Measurements from ENCODE around the gene HDAC5.
"Not testable (repeated sequence)": the region's sequence is repeated elsewhere in the genome, so short reads cannot be mapped to it uniquely, and the experiment has no call there.

Gene HDAC5

GRCh38 chr17:44062871-44063270, 60.6 kb downstream of the HDAC5 start:
- DNase-seq (ENCODE audit: low read depth, low spot score) = no peak
- Histone ChIP-seq H3K36me3 (ENCODE audit: insufficient read depth, insufficient read length, low read length) (peaks cover 62% of the 10 kb centered on the region), H3K9me3 (ENCODE audit: insufficient read depth, low read length) (no peaks in the 10 kb centered on the region), H3K4me1 (ENCODE audit: insufficient read depth, insufficient read length) (peaks cover 4% of the 10 kb centered on the region), H3K4me3 (ENCODE audit: insufficient read length, low read depth) (no peak overlapping the region), H3K27me3 (ENCODE audit: insufficient read depth, insufficient read length) (no peaks in the 10 kb centered on the region), H3K9ac (ENCODE audit: insufficient read length, low read depth) (peak overlapping the region; percentile 23)
- TF ChIP-seq YY1 (IDR thresholded peaks at IDR 0.05; ENCODE audit: insufficient read depth, insufficient read length) (no peak), ZNF274 (IDR thresholded peaks at IDR 0.05; ENCODE audit: low read depth, low read length) (no peak), SUZ12 (IDR thresholded peaks at IDR 0.05; ENCODE audit: extremely low read depth, insufficient read depth, insufficient read length) (no peak)

GRCh38 chr17:44061446-44061845, 62.0 kb downstream of the HDAC5 start:
- H3K27me3 ChIP-seq (ENCODE audit: insufficient read depth, insufficient read length) = no peaks in the 10 kb centered on the region
- no peaks in the 10 kb centered on the region for H3K9me3 ChIP-seq (ENCODE audit: insufficient read depth, low read length)
- peaks cover 4% of the 10 kb centered on the region for H3K4me1 ChIP-seq (ENCODE audit: insufficient read depth, insufficient read length)
- H3K9ac ChIP-seq (ENCODE audit: insufficient read length, low read depth) = no peak overlapping the region
- H3K4me3 ChIP-seq (ENCODE audit: insufficient read length, low read depth) = no peak overlapping the region
- TF ChIP-seq ZNF274 (IDR thresholded peaks at IDR 0.05; ENCODE audit: low read depth, low read length) (no peak), SUZ12 (IDR thresholded peaks at IDR 0.05; ENCODE audit: extremely low read depth, insufficient read depth, insufficient read length) (no peak), YY1 (IDR thresholded peaks at IDR 0.05; ENCODE audit: insufficient read depth, insufficient read length) (no peak)
- H3K36me3 ChIP-seq (ENCODE audit: insufficient read depth, insufficient read length, low read length) = peaks cover 72% of the 10 kb centered on the region
- no peak for DNase-seq (ENCODE audit: low read depth, low spot score)

DNA sequence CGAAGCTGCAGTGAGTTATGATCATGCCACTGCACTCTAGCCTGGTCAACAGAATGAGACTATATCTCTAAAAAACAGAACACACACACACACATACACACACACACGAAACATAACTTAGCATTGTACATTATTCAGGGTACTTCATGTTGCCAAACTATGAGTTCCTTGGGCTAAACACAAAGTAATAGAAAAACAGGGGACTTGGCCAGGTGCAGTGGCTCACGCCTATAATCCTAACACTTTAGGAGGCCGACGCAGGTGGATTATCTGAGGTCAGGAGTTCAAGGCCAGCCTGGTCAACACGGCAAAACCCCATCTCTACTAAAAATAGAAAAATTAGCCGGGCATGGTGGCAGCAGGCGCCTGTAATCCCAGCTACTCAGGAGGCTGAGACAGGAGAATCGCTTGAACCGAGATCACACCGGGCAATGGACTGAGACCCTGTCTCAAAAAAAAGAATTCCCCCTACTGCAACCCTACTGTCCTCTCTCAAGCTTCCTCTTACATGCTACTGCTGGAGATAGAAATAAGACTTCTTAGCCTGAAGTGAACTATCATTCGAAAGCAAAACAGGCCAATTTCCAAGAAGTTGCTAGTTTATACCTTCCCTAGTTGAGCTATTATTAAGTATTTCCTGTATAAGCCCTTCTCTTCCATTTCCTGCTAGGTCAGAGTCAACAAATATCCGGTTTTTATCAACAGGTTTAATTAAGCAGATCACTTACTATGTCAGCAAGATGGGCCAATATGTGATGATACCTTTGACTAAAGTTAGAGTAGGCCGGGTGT, 64.1 kb downstream of the HDAC5 start:
- Histone ChIP-seq H3K36me3 (ENCODE audit: insufficient read depth, insufficient read length, low read length) (peaks cover 76% of the 10 kb centered on the region), H3K4me1 (ENCODE audit: insufficient read depth, insufficient read length) (peaks cover 4% of the 10 kb centered on the region), H3K9me3 (ENCODE audit: insufficient read depth, low read length) (no peaks in the 10 kb centered on the region), H3K4me3 (ENCODE audit: insufficient read length, low read depth) (no peak overlapping the region), H3K27me3 (ENCODE audit: insufficient read depth, insufficient read length) (no peaks in the 10 kb centered on the region), H3K9ac (ENCODE audit: insufficient read length, low read depth) (no peak overlapping the region)
- no peak for TF ChIP-seq ZNF274 (IDR thresholded peaks at IDR 0.05; ENCODE audit: low read depth, low read length)
- no peak for TF ChIP-seq YY1 (IDR thresholded peaks at IDR 0.05; ENCODE audit: insufficient read depth, insufficient read length)
- no peak for TF ChIP-seq SUZ12 (IDR thresholded peaks at IDR 0.05; ENCODE audit: extremely low read depth, insufficient read depth, insufficient read length)
- no peak for DNase-seq (ENCODE audit: low read depth, low spot score)

- Histone ChIP-seq H3K27me3 (ENCODE audit: insufficient read depth, insufficient read length) (no peaks in the 10 kb centered on the region), H3K4me1 (ENCODE audit: insufficient read depth, insufficient read length) (no peaks in the 10 kb centered on the region), H3K36me3 (ENCODE audit: insufficient read depth, insufficient read length, low read length) (peaks cover 80% of the 10 kb centered on the region), H3K4me3 (ENCODE audit: insufficient read length, low read depth) (no peak overlapping the region), H3K9ac (ENCODE audit: insufficient read length, low read depth) (no peak overlapping the region), H3K9me3 (ENCODE audit: insufficient read depth, low read length) (no peaks in the 10 kb centered on the region)
- TF ChIP-seq SUZ12 (IDR thresholded peaks at IDR 0.05; ENCODE audit: extremely low read depth, insufficient read depth, insufficient read length) (no peak), ZNF274 (IDR thresholded peaks at IDR 0.05; ENCODE audit: low read depth, low read length) (no peak), YY1 (IDR thresholded peaks at IDR 0.05; ENCODE audit: insufficient read depth, insufficient read length) (no peak)
- DNase-seq (ENCODE audit: low read depth, low spot score) = no peak
These were observed 70.1 kb downstream of the HDAC5 start for GRCh38 chr17:44053125-44053872.

DNA sequence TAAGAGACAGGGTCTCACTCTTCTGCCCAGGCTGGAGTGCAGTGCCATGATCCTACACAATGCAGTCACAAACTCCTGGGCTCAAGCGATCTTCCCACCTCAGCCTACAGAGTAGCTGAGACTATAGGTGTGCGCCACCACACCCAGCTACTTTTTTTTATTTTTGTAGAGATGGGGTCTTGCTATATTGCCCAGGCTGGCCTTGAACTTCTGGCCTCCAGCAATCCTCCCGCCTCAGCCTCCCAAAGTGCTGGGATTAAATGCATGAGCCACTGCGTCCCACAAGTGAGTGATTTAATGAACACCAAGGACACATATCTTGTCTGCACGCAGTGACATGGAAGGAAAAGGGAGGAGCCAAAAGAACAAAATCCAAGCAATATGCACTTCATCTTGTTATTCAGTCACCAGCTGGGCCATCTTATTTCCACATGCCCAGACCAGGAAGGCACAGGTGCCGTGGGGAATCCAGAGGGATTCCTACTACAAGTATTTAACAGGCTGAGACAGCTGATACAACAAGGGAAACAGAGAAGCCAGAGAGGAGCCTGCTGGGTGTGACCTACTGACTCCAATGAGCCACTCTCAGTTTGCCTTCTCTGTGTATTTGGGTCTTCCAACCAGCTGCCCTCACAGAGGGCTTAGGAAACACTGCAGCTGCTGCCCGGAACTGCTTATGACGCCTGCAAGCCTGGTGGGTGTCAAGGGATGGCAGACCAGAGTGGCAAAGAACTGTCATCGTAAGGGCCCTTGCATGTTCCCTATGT, 74.0 kb downstream of the HDAC5 start:
- Histone ChIP-seq H3K27me3 (ENCODE audit: insufficient read depth, insufficient read length) (no peaks in the 10 kb centered on the region), H3K4me3 (ENCODE audit: insufficient read length, low read depth) (no peak overlapping the region), H3K4me1 (ENCODE audit: insufficient read depth, insufficient read length) (no peaks in the 10 kb centered on the region), H3K36me3 (ENCODE audit: insufficient read depth, insufficient read length, low read length) (peaks cover 80% of the 10 kb centered on the region), H3K9me3 (ENCODE audit: insufficient read depth, low read length) (no peaks in the 10 kb centered on the region), H3K9ac (ENCODE audit: insufficient read length, low read depth) (no peak overlapping the region)
- no peak for TF ChIP-seq YY1 (IDR thresholded peaks at IDR 0.05; ENCODE audit: insufficient read depth, insufficient read length)
- no peak for TF ChIP-seq SUZ12 (IDR thresholded peaks at IDR 0.05; ENCODE audit: extremely low read depth, insufficient read depth, insufficient read length)
- no peak for TF ChIP-seq ZNF274 (IDR thresholded peaks at IDR 0.05; ENCODE audit: low read depth, low read length)
- DNase-seq (ENCODE audit: low read depth, low spot score) = no peak

- H3K27me3 ChIP-seq (ENCODE audit: insufficient read depth, insufficient read length); H3K4me3 ChIP-seq (ENCODE audit: insufficient read length, low read depth); DNase-seq (ENCODE audit: low read depth, low spot score); H3K9ac ChIP-seq (ENCODE audit: insufficient read length, low read depth); H3K9me3 ChIP-seq (ENCODE audit: insufficient read depth, low read length); H3K4me1 ChIP-seq (ENCODE audit: insufficient read depth, insufficient read length): not testable (repeated sequence)
- peaks cover 63% of the 10 kb centered on the region for H3K36me3 ChIP-seq (ENCODE audit: insufficient read depth, insufficient read length, low read length)
These were observed 76.5 kb downstream of the HDAC5 start for GRCh38 chr17:44046893-44047292.

DNA sequence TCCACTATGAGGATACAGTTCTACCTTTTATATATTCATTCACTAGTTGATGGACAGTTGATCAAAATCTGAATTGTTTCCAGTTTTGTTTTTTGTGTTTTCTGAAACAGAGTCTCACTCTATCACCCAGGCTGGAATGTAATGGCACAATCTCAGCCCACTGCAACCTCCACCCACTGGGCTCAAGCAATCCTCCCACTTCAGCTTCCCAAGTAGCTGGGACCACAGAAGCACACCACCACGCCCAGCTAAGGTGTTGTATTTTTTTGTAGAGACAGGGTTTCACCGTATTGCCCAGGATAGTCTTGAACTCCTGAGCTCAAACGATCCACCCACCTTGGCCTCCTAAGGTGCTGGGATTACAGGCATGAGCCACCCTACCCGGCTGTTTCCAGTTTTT, 78.0 kb downstream of the HDAC5 start:
- DNase-seq (ENCODE audit: low read depth, low spot score) = no peak
- no peak for TF ChIP-seq ZNF274 (IDR thresholded peaks at IDR 0.05; ENCODE audit: low read depth, low read length)
- no peak for TF ChIP-seq YY1 (IDR thresholded peaks at IDR 0.05; ENCODE audit: insufficient read depth, insufficient read length)
- H3K27me3 ChIP-seq (ENCODE audit: insufficient read depth, insufficient read length) = no peaks in the 10 kb centered on the region
- H3K9me3 ChIP-seq (ENCODE audit: insufficient read depth, low read length) = no peaks in the 10 kb centered on the region
- no peak overlapping the region for H3K9ac ChIP-seq (ENCODE audit: insufficient read length, low read depth)
- H3K4me3 ChIP-seq (ENCODE audit: insufficient read length, low read depth) = no peak overlapping the region
- H3K4me1 ChIP-seq (ENCODE audit: insufficient read depth, insufficient read length) = no peaks in the 10 kb centered on the region
- H3K36me3 ChIP-seq (ENCODE audit: insufficient read depth, insufficient read length, low read length) = peaks cover 53% of the 10 kb centered on the region
